Measurements from ENCODE around the gene OBSCN. TPM values are rescaled to one million over a fixed set of nuclear protein-coding genes. Genes with fewer than 3 reads are reported as not detected.

Gene OBSCN
- total and polyA plus RNA-seq, 11 donors = 155 to 524 (median 354) TPM

DNA sequence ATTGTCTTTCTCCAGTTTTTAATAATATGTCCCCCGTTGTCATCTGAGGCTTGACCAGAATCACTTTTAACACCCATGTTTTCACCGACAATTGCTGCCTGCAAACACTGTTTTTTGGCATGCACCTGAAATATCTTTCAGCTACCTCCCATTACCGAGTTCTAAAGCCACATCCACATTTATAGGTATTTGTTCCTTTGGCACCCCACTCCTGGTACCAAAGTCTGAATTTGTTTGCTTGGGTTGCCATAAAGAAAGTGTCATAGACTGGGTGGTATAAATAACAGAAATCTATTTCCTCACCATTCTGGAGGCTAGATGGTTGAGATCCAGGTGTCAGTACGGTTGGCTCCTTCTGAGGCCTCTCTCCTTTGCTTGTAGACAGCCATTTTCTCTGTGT is 94.2 kb downstream of the OBSCN start:
- ATAC-seq (no peak), DNase-seq (no peak)
- WGBS, 4 donors = 89 to 95% (median 93%) methylated on average over 4 of the region's 4 CpGs
- Histone ChIP-seq H3K4me1 (no peaks in the 10 kb centered on the region), H3K9me3 (peaks cover 0 to 36% (median 11%) of the 10 kb centered on the region in 12 donors), H3K27ac (no peak overlapping the region), H3K4me3 (no peak overlapping the region), H3K36me3 (peaks cover 0 to 92% (median 29%) of the 10 kb centered on the region in 9 donors), H3K27me3 (no peaks in the 10 kb centered on the region)
- intact Hi-C loops (cut with DNase I) = no loop called here
- TF ChIP-seq POLR2A (IDR thresholded peaks at IDR 0.05) = no peak
- no peak for TF ChIP-seq CTCF (IDR thresholded peaks at IDR 0.05)

DNA sequence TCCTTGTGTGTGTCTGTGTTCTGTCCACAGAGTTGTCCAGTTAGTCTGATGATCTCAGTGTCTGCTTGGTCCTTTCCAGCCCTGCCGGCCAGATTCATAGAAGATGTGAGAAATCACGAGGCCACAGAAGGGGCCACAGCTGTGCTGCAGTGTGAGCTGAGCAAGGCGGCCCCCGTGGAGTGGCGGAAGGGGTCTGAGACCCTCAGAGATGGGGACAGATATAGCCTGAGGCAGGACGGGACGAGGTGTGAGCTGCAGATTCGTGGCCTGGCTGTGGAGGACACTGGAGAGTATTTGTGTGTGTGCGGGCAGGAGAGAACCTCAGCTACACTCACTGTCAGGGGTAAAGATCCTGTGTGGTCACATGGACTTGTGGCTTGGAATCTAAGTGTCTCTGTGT is 95.8 kb downstream of the OBSCN start:
- H3K4me3 ChIP-seq = no peak overlapping the region
- TF ChIP-seq CTCF (IDR thresholded peaks at IDR 0.05) (no peak), POLR2A (IDR thresholded peaks at IDR 0.05) (no peak)
- H3K27ac ChIP-seq = no peak overlapping the region
- WGBS, 4 donors = 83 to 91% (median 87%) methylated on average over 9 of the region's 9 CpGs
- intact Hi-C loops (cut with DNase I) = no loop called here
- peaks cover 0 to 28% (median 11%) of the 10 kb centered on the region in 12 donors for H3K9me3 ChIP-seq
- DNase-seq (peak in 3 of 5 donors; percentile 8 to 16 (median 14)), ATAC-seq (no peak)
- no peaks in the 10 kb centered on the region for H3K4me1 ChIP-seq
- H3K27me3 ChIP-seq = no peaks in the 10 kb centered on the region
- H3K36me3 ChIP-seq = peaks cover 0 to 77% (median 29%) of the 10 kb centered on the region in 9 donors

DNA sequence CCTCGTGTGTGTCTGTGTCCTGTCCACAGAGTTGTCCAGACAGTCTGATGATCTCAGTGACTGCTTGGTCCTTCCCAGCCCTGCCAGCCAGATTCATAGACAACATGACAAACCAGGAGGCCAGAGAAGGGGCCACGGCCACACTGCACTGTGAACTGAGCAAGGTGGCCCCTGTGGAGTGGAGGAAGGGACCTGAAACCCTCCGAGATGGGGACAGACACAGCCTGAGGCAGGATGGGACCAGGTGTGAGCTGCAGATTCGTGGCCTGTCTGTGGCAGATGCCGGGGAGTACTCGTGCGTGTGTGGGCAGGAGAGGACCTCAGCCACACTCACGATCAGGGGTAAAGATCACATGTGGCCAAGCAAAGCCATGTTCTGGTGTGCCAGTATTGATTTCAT is 96.4 kb downstream of the OBSCN start:
- 78 to 89% (median 84%) methylated on average over 8 of the region's 8 CpGs for WGBS, 4 donors
- Histone ChIP-seq H3K4me3 (no peak overlapping the region), H3K4me1 (no peaks in the 10 kb centered on the region), H3K27me3 (no peaks in the 10 kb centered on the region), H3K27ac (no peak overlapping the region), H3K36me3 (peaks cover 0 to 75% (median 27%) of the 10 kb centered on the region in 9 donors), H3K9me3 (peaks cover 0 to 28% (median 11%) of the 10 kb centered on the region in 12 donors)
- intact Hi-C loops (cut with DNase I) = no loop called here
- DNase-seq (peak in 3 of 5 donors; percentile 9 to 18 (median 17)), ATAC-seq (no peak)
- TF ChIP-seq CTCF (IDR thresholded peaks at IDR 0.05) (no peak), POLR2A (IDR thresholded peaks at IDR 0.05) (no peak)

- H3K36me3 ChIP-seq = peaks cover 0 to 75% (median 26%) of the 10 kb centered on the region in 9 donors
Observed at GRCh38 chr1:228304766-228305395, 97.0 kb downstream of the OBSCN start.

More at GRCh38 chr1:228304766-228305395, 97.0 kb downstream of the OBSCN start:
- TF ChIP-seq CTCF (IDR thresholded peaks at IDR 0.05) (no peak), POLR2A (IDR thresholded peaks at IDR 0.05) (no peak)
- peaks cover 0 to 28% (median 11%) of the 10 kb centered on the region in 12 donors for H3K9me3 ChIP-seq
- intact Hi-C loops (cut with DNase I) = no loop called here
- no peak overlapping the region for H3K27ac ChIP-seq
- no peak overlapping the region for H3K4me3 ChIP-seq
- no peaks in the 10 kb centered on the region for H3K4me1 ChIP-seq
- no peaks in the 10 kb centered on the region for H3K27me3 ChIP-seq
- 78 to 87% (median 81%) methylated on average over 5 to 6 of the region's 6 CpGs for WGBS, 4 donors
- peak in 3 of 5 donors; percentile 11 to 33 (median 20) for DNase-seq
- peak in 1 of 4 donors; percentile 2 for ATAC-seq

Data from heart left ventricle (tissue), 16 donors.